GM19193 (cell line): ENCODE results near the gene ARHGAP28.

Experiments used
- POLR2A ChIP-seq: IDR thresholded peaks from 4 replicates; pipeline ENCODE4 v1.6.1; 2011; ENCODE audit not compliant: insufficient read depth, insufficient read length; ENCODE audit errors: extremely low read depth

ARHGAP28 gene, protein sequence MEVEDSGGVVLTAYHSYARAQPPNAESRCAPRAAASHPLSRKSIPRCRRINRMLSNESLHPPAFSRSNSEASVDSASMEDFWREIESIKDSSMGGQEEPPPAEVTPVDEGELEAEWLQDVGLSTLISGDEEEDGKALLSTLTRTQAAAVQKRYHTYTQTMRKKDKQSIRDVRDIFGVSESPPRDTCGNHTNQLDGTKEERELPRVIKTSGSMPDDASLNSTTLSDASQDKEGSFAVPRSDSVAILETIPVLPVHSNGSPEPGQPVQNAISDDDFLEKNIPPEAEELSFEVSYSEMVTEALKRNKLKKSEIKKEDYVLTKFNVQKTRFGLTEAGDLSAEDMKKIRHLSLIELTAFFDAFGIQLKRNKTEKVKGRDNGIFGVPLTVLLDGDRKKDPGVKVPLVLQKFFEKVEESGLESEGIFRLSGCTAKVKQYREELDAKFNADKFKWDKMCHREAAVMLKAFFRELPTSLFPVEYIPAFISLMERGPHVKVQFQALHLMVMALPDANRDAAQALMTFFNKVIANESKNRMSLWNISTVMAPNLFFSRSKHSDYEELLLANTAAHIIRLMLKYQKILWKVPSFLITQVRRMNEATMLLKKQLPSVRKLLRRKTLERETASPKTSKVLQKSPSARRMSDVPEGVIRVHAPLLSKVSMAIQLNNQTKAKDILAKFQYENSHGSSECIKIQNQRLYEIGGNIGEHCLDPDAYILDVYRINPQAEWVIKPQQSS

DNA sequence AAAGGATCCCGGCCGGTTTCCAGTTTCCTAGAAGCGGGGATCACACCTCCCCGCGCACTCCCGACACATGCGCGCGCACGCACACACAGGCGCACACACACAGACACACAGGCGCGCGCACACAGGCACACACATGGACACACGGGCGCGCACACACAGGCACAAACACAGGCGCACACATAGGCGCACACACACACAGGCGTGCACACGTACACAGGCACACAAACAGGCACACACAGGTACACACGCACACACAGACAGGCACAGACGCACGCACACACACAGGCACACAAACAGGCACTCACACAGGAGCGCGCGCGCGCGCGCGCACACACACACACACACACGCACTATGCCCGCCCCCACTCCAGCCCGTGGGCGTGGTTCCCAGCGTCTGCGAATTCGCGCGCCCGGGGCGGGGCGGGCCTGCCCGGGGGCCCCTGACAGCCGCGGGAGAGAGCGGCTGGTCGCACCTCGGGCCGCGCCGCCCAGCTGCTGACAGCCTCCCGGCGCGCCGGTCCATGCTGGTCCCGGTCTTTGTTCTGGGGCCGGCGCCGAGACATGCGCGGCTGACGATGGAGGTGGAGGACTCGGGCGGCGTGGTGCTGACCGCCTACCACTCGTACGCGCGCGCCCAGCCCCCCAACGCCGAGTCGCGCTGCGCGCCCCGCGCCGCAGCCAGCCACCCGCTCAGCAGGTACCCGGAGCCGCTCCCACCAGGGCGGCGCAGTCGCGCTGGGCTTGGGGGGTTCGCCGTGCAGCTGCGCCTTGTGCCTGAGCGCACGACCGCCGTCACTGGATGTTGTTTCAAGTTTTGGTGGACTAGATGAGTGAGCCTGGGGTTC lies at the start of gene ARHGAP28:
ARHGAP28 (plus strand) TSS at position 470 of the 845 bp plus-strand sequence; CDS start at position 576, 106 bp downstream.
- no peak for TF ChIP-seq POLR2A

GRCh38 chr18:6681331-6681875 lies 48.1 kb upstream of the ARHGAP28 start:
- no peak for TF ChIP-seq POLR2A

GRCh38 chr18:6682437-6683111 lies 46.9 kb upstream of the ARHGAP28 start:
- TF ChIP-seq POLR2A, result no peak

DNA sequence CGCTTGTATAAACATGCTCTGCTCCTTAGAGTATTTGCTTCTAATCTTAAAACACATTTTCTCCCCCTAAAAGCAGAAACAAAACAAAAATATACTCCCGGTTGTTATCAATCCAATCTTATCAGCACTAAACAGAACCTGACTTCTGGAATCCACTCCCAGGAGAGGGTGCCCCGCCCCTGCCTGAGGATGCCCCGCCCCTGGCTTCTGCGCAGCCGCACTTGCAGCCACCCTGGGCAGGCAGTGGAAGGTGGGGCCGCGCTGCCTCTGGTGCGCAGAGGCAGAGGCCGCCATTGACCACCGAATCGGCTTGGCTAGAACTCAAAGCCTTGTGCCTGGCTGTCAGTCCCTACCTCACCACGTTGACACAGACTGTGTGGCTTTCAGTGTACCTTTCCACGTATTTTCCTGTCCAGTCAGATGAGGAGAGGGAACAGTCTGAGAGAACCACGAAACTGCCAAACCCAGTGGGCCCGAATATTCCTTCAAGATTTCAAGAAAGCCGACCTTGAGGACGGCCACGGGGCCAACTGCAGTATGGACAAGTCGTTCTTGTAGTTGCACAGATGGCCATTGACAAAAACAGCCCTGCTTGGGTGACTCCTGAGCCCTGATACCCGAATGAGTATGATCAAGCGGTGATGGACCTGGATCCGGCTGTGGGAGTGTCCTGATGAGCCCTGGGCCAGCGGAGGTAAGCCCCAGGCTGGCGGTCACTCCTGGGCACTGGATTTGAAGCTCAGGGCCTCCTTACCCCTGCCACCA lies 46.2 kb upstream of the ARHGAP28 start:
- TF ChIP-seq POLR2A, result no peak

GRCh38 chr18:6687676-6688075 lies 41.8 kb upstream of the ARHGAP28 start:
- no peak for TF ChIP-seq POLR2A

- no peak for TF ChIP-seq POLR2A
These were observed 20.6 kb upstream of the ARHGAP28 start for GRCh38 chr18:6708890-6709289.

- TF ChIP-seq POLR2A, result no peak
These were observed 18.0 kb upstream of the ARHGAP28 start for GRCh38 chr18:6711467-6711866.

DNA sequence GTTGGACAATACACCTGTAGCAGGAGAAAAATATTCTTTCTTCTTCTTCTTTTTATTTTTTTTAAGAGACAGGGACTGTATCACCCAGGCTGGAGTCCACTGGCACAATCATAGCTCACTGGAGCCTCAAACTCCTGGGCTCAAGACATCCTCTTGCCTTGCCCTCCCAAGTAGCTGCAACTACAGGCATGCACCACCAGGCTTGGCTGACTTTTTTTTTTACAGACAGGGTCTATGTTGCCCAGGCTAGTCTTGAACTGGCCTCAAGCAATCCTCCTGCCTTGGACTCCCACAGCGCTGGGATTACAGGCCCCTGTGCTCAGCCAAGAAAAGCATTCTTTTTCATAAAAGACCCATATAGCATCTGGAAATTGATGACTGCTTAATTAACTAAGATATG lies 17.1 kb upstream of the ARHGAP28 start:
- TF ChIP-seq POLR2A, result no peak

GRCh38 chr18:6714010-6714409 lies 15.5 kb upstream of the ARHGAP28 start:
- TF ChIP-seq POLR2A, result no peak

DNA sequence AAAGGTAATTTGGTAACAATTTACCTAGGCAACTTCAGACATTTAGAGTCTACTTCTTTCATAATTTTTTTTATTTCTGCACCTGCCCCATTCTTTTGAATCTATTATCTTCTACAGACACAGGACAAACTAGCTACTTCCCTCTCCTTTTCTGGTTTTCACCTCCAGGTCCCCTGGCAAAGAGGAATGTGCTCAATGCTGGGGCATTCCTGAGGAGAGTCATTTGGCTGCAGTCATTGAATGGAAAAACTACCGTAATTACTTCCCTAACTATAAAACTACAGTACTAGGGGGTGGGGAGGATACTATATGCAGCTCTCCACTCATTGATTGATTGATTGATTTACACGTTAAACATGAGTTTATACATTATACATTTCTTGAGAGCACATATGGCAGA lies 11.2 kb upstream of the ARHGAP28 start:
- no peak for TF ChIP-seq POLR2A

- no peak for TF ChIP-seq POLR2A
These were observed 10.2 kb upstream of the ARHGAP28 start for GRCh38 chr18:6719098-6719846.

- no peak for TF ChIP-seq POLR2A
These were observed 9.4 kb upstream of the ARHGAP28 start for GRCh38 chr18:6719910-6720683.

- no peak for TF ChIP-seq POLR2A
These were observed 7.8 kb upstream of the ARHGAP28 start for GRCh38 chr18:6721755-6722154.

GRCh38 chr18:6722690-6723089 lies 6.8 kb upstream of the ARHGAP28 start:
- TF ChIP-seq POLR2A, result no peak
